Gastroesophageal sphincter (tissue), 3 donors: ENCODE measurements around the gene C1QTNF9.

ENCODE experiments used
- POLR2A ChIP-seq, 2 donors: fragments of 450-650 bp; IDR thresholded peaks; one replicate each; pipeline ENCODE4 v1.6.1; 2017; ENCODE audit warnings: antibody characterized with exemption in 2 of 2, mild to moderate bottlenecking in 2 of 2, moderate library complexity in 1 of 2
- TF ChIP-seq, protein P1 (sequence below), 4 experiments: fragments of 200-600 bp in 2 of 4; fragments of 450-650 bp in 2 of 4; sonication (generic) in 1 of 4; IDR thresholded peaks; one replicate each; pipeline ENCODE4 v1.5.1; 2017 to 2019; ENCODE audit warnings: antibody characterized with exemption in 4 of 4, mild to moderate bottlenecking in 2 of 4, moderate library complexity in 2 of 4

DNA sequence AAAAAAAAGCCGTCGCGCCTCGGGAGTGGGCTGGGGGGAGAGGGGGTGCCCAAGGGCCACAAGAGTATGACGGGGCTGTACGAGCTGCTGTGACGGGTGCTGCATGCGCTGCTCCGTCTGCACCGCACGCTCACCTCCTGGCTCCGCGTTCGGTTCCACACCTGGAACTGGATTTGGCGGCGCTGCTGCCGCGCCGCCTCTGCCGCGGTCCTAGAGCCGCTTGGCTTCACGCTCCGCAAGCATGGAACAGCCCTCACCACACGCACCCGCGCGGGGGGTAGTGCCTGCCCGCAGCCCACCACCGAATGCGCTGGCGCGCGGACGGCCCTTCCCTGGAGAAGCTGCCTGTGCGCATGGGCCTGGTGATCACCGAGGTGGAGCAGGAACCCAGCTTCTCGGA lies 18.8 kb downstream of the C1QTNF9 start:
- TF ChIP-seq, protein P1, sequence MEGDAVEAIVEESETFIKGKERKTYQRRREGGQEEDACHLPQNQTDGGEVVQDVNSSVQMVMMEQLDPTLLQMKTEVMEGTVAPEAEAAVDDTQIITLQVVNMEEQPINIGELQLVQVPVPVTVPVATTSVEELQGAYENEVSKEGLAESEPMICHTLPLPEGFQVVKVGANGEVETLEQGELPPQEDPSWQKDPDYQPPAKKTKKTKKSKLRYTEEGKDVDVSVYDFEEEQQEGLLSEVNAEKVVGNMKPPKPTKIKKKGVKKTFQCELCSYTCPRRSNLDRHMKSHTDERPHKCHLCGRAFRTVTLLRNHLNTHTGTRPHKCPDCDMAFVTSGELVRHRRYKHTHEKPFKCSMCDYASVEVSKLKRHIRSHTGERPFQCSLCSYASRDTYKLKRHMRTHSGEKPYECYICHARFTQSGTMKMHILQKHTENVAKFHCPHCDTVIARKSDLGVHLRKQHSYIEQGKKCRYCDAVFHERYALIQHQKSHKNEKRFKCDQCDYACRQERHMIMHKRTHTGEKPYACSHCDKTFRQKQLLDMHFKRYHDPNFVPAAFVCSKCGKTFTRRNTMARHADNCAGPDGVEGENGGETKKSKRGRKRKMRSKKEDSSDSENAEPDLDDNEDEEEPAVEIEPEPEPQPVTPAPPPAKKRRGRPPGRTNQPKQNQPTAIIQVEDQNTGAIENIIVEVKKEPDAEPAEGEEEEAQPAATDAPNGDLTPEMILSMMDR (IDR thresholded peaks at IDR 0.05), result no peak
- TF ChIP-seq POLR2A (IDR thresholded peaks at IDR 0.05), result no peak
